ENCODE measurements around the gene PCYT2. TPM values are rescaled to one million over a fixed set of nuclear protein-coding genes. Genes with fewer than 3 reads are reported as not detected.
A peak's percentile ranks its signal among the peaks of the same experiment; 100 is the strongest.

The PCYT2 gene
- total and polyA plus RNA-seq, 7 donors, result 10.2 to 26.9 (median 13.3) TPM

DNA sequence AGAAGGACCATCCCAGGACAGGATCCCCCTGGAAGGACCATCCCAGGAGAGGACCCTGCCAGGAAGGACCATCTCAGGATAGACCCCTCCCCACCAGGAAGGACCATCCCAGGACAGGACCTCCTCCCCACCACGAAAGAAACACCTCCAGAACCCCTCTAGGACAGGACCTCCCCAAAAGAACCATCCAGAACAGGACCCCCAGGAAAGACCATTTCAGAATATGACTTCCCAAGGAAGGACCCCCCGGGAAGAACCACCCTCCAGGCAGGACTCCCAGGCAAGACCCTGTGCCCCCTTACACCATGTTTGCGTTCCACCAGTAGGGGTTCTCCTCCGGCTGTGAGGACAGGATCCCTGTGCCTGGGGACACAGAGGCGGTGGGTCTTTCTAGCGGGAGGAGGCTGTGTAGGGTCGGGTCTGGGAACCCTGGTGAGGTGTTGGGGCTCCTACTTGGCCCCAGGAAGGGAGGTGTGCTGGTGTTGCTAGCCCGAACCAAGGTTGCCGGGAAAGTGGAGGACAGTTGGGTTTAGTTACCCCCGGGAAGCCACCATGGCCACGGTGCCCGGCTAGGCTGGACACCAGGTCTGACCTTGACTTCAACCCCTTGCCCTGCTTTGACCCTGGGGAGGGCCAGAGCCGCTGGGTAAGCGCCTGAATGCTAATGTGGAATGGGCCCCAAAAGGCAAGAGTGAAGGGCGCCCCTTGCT, 47.6 kb upstream of the PCYT2 start:
- 57 to 72% (median 58%) methylated on average over 15 of the region's 15 CpGs for WGBS, 3 donors
- intact Hi-C loops (cut with DNase I), result loop anchor here (1.0 to 2.0 kb wide), 2 partner anchors 62 to 63 kb away; no protein-coding TSS in a partner anchor

DNA sequence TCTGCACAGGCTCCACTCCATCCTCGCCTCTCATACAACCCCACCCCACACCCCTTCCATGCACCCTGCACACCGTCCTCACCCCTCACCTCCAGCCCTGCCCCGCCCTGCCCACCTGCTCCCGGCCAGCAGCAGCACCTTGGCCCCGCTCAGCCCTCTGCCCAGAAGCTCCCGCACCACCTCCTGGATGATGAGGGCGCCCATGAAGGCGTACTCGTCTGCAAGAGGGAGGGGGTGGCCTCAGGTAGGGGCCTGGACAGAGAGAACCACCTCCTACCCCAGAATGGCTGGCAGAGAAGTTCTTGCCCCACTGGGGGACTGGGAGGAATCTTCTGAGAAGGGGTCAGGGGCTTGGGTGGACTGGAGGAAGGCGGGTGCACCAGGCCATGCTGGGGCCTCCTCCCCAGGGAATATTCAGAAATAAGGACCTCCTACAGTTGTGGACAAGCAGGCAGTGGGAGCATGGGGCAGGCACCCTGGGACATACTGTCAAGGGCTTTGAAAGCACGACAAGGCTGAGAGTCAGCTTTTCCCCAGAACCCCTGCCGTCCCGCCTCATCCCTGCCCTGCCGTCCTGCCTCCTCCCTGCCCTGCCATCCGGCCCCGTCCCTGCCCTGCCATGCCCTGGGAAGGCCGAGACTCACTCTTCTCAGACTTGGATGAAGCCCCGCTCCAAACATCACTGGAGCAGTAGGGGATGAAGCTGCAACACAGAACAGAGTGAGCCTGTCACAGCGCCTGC, 46.7 kb upstream of the PCYT2 start:
- no peak overlapping the region for H3K4me3 ChIP-seq
- peaks cover 0 to 23% (median 3%) of the 10 kb centered on the region in 3 donors for H3K27me3 ChIP-seq (ENCODE audit: insufficient read depth in 3 of 3, low read length in 2 of 3)
- no peak for ATAC-seq
- H3K27ac ChIP-seq, result no peak overlapping the region
- intact Hi-C loops (cut with DNase I), result loop anchor here in 1 of 2 donors (2.0 kb wide), 1 partner anchor 63 kb away; no protein-coding TSS in a partner anchor
- H3K36me3 ChIP-seq (ENCODE audit: insufficient read depth in 1 of 2, low read depth in 1 of 2), result no peaks in the 10 kb centered on the region
- peaks cover 20% of the 10 kb centered on the region for H3K4me1 ChIP-seq
- TF ChIP-seq CTCF (IDR thresholded peaks at IDR 0.05), result no peak
- WGBS, 3 donors, result 83 to 90% (median 85%) methylated on average over 18 to 19 of the region's 19 CpGs
- no peaks in the 10 kb centered on the region for H3K9me3 ChIP-seq
- no peak for DNase-seq

More for the DNA sequence above, 47.6 kb upstream of the PCYT2 start:
- H3K27me3 ChIP-seq (ENCODE audit: insufficient read depth in 3 of 3, low read length in 2 of 3), result peaks cover 0 to 23% (median 3%) of the 10 kb centered on the region in 3 donors
- peak overlapping the region; percentile 66 for H3K4me3 ChIP-seq
- no peak overlapping the region for H3K27ac ChIP-seq
- peaks cover 27% of the 10 kb centered on the region for H3K4me1 ChIP-seq
- DNase-seq (no peak), ATAC-seq (no peak)
- TF ChIP-seq CTCF (IDR thresholded peaks at IDR 0.05), result no peak
- no peaks in the 10 kb centered on the region for H3K9me3 ChIP-seq
- no peaks in the 10 kb centered on the region for H3K36me3 ChIP-seq (ENCODE audit: insufficient read depth in 1 of 2, low read depth in 1 of 2)

DNA sequence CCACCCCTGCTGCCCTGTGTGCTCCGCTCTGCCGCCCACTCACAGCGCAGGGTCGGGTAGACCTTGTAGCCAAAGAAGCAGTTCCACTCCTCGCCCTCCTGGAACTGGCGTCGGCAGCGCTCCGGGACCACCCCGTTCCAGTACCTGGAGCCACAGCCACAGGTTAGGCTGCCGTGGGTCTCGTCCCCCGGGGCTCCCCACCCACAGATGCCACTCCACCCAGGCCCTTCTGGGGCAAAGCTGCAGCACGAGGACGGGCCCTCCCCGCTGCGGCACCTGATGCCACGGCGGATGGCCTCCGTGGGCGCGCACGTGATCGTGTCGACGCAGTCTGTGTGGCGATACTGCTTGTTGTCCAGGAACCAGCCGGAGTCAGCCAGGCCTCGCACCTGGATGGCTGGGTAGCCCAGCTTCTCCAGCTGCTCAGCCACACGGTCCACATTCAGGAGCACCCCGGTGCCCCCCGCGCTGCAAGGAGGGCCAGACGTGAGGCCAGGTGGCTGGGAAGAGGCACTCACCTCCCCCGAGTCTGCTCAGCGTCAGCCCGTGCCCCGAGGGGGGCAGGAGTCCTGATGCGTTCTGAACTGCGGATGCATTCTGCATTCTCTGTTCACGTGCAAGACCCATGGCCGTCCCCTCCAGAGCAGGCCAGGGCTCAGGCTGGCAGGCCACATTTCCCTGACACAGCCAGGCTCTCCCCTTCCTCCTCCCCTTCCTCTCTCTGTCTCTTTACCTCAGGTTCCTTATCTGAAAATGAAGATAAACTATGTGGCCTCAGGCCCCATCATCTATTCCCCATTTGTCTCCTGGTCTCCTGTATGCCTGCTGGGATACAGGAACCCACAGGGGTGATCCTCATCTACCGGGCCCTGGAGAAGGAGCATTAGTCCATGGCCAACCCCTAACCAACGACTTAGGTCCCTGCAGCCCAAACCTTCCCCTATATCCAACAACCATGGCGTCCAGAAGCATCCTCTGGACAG, 45.7 kb upstream of the PCYT2 start:
- Histone ChIP-seq H3K36me3 (ENCODE audit: insufficient read depth in 1 of 2, low read depth in 1 of 2) (no peaks in the 10 kb centered on the region), H3K27ac (no peak overlapping the region), H3K27me3 (ENCODE audit: insufficient read depth in 3 of 3, low read length in 2 of 3) (peaks cover 0 to 22% (median 3%) of the 10 kb centered on the region in 3 donors), H3K4me1 (peaks cover 15% of the 10 kb centered on the region), H3K9me3 (no peaks in the 10 kb centered on the region), H3K4me3 (no peak overlapping the region)
- ATAC-seq, result no peak
- no peak for TF ChIP-seq CTCF (IDR thresholded peaks at IDR 0.05)
- 83 to 84% (median 84%) methylated on average over 45 of the region's 45 CpGs for WGBS, 3 donors
- intact Hi-C loops (cut with DNase I), result no loop called here
- no peak for DNase-seq

DNA sequence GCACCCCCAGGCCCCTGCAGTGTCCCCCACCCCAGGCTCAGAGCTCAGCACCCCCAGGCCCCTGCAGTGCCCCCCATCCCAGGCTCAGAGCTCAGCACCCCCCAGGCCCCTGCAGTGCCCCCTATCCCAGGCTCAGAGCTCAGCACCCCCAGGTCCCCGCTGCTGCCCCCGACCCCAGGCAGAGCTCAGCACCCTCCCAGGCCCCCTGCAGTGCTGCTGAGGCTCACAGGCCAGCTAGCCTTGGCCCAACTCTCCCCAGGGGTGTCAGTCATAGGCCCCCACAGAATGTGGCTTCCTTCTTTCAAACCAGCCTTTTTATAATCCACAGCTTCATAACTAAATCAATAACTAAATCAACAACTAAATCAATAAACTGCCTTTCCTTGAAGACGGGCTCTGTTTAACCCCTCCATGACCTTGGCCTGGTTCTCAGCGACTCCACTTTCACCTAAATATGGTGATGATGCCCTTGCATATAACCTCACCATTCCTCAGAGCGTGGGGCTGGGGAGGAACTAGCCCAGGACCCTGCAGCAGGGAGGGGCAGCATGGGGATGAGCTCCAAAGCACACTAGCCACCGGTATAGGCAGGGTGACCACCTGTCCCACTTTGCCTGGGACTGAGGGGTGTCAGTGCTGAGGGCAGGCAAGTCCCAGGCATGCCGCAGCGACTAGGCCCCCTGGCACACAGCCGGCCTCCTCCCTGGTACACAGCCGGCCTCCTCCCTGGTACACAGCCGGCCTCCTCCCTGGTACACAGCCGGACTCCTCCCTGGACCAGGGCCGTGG, 44.8 kb upstream of the PCYT2 start:
- no peak for TF ChIP-seq CTCF (IDR thresholded peaks at IDR 0.05)
- no peak overlapping the region for H3K4me3 ChIP-seq
- peaks cover 0 to 16% (median 3%) of the 10 kb centered on the region in 3 donors for H3K27me3 ChIP-seq (ENCODE audit: insufficient read depth in 3 of 3, low read length in 2 of 3)
- ATAC-seq (no peak), DNase-seq (no peak)
- H3K9me3 ChIP-seq, result no peaks in the 10 kb centered on the region
- H3K27ac ChIP-seq, result no peak overlapping the region
- intact Hi-C loops (cut with DNase I), result no loop called here
- H3K4me1 ChIP-seq, result peaks cover 15% of the 10 kb centered on the region
- 77 to 78% (median 78%) methylated on average over 10 to 13 of the region's 13 CpGs for WGBS, 3 donors
- no peaks in the 10 kb centered on the region for H3K36me3 ChIP-seq (ENCODE audit: insufficient read depth in 1 of 2, low read depth in 1 of 2)
